ENCODE measurements around the gene MEGF6.

DNA sequence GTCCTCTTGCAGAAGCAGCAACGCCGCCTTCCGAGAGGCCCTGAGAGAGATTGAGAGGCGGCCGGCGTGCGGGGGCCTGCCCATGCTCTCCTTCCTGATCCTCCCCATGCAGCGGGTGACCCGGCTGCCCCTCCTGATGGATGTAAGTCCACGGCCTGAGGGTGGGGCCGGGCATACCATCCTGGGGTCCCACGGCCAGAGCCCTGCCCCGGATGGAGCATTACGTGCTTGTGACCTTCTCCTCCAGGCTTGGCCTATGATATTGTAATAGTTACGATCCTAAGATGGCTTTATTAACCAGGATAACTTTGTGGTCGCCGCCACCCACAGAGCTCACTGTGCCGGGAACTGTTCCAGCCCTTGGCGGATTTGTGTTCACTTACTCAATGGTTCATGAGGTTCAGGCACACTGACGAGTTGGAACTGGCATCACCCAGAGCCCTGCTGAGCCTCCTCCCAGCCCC is 137.9 kb downstream of the MEGF6 start:
- TF ChIP-seq, protein P1, sequence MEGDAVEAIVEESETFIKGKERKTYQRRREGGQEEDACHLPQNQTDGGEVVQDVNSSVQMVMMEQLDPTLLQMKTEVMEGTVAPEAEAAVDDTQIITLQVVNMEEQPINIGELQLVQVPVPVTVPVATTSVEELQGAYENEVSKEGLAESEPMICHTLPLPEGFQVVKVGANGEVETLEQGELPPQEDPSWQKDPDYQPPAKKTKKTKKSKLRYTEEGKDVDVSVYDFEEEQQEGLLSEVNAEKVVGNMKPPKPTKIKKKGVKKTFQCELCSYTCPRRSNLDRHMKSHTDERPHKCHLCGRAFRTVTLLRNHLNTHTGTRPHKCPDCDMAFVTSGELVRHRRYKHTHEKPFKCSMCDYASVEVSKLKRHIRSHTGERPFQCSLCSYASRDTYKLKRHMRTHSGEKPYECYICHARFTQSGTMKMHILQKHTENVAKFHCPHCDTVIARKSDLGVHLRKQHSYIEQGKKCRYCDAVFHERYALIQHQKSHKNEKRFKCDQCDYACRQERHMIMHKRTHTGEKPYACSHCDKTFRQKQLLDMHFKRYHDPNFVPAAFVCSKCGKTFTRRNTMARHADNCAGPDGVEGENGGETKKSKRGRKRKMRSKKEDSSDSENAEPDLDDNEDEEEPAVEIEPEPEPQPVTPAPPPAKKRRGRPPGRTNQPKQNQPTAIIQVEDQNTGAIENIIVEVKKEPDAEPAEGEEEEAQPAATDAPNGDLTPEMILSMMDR (IDR thresholded peaks at IDR 0.05), result no peak
- TF ChIP-seq POLR2AphosphoS5 (IDR thresholded peaks at IDR 0.05), result no peak
